A549 (cell line): ENCODE results near the gene HLCS. TPM values are rescaled to one million over a fixed set of nuclear protein-coding genes. Genes with fewer than 3 reads are reported as not detected.

Source experiments
- ATAC-seq, 2 experiments: fragments of 200-7000 bp in 1 of 2; fragments of >200 bp in 1 of 2; cut with Nextera tagmentation in 1 of 2; cut with Tn5 transposase in 1 of 2; 3 replicates each; pipeline versions ENCODE4 v1.8.0 to v1.9.1; 2018 to 2020; ENCODE audit warnings: mild to moderate bottlenecking in 1 of 2, moderate library complexity in 1 of 2
- CTCF ChIA-PET: fragments of 300-600 bp; sonication (Branson Sonifier 250); formaldehyde crosslinking; extraction: SDS; loops from one replicate; lab custom pipeline; 2021; ENCODE audit warnings: antibody characterized with exemption, inconsistent platforms; lab: Yijun Ruan, JAX
- POLR2A ChIA-PET: fragments of 350-600 bp; formaldehyde crosslinking; extraction: SDS; loops from one replicate; lab custom pipeline; 2021; ENCODE audit warnings: antibody characterized with exemption, inconsistent platforms; lab: Yijun Ruan, JAX
- DNase-seq, 2 experiments: peaks; one replicate each; pipeline versions ENCODE4 v3.0.0 to v3.0.0-alpha.2; 2011 to 2016; ENCODE audit warnings: low read depth in 1 of 2, low spot score in 1 of 2
- FAIRE-seq: peaks from 2 replicates; lab custom pipeline; 2011; peaks lifted over from hg19 to GRCh38; lab: Jason Lieb, UNC
- H3K27ac ChIP-seq, 2 experiments: fragments of >200 bp; sonication (Bioruptor Twin); formaldehyde crosslinking; 3 replicates each; pipeline ENCODE4 v1.5.1; 2016 to 2017
- H3K4me1 ChIP-seq: fragments of >200 bp; sonication (Bioruptor Twin); formaldehyde crosslinking; 3 replicates; pipeline ENCODE4 v1.6.1; 2016
- H3K4me2 ChIP-seq: fragments of >200 bp; sonication (Bioruptor Twin); formaldehyde crosslinking; 3 replicates; pipeline ENCODE4 v1.6.1; 2016
- H3K4me3 ChIP-seq: fragments of >200 bp; sonication (Bioruptor Twin); formaldehyde crosslinking; 3 replicates; pipeline ENCODE4 v1.5.1; 2016
- H3K9me3 ChIP-seq: fragments of >200 bp; sonication (Bioruptor Twin); formaldehyde crosslinking; 3 replicates; pipeline ENCODE4 v1.6.1; 2016
- CHD2 ChIP-seq: fragments of 150-350 bp; IDR thresholded peaks from 2 replicates; pipeline ENCODE4 v1.6.1; 2014; ENCODE audit warnings: low read length; ENCODE audit not compliant: partially characterized antibody
- EHF ChIP-seq: fragments of 250-450 bp; sonication (Bioruptor Pico); IDR thresholded peaks from 2 replicates; pipeline ENCODE4 v1.5.0; 2020; ENCODE audit warnings: mild to moderate bottlenecking
- ELK1 ChIP-seq: fragments of 150-350 bp; IDR thresholded peaks from 2 replicates; pipeline ENCODE4 v1.6.1; 2014; ENCODE audit warnings: low read depth, mild to moderate bottlenecking, low read length
- EP300 ChIP-seq, 2 experiments: fragments of >200 bp; sonication (Bioruptor Twin); formaldehyde crosslinking; IDR thresholded peaks; 2 replicates in 1 of 2; 3 replicates in 1 of 2; pipeline ENCODE4 v1.6.1; 2016 to 2017
- FOSL2 ChIP-seq, 2 experiments: fragments of 450-650 bp in 1 of 2; fragments of >200 bp in 1 of 2; sonication (Bioruptor Twin) in 1 of 2; formaldehyde crosslinking; IDR thresholded peaks; 2 replicates each; pipeline versions ENCODE4 v1.5.0 to v1.6.1; 2016 to 2020; ENCODE audit warnings: mild to moderate bottlenecking in 1 of 2, moderate library complexity in 1 of 2
- FOXS1 ChIP-seq: fragments of 250-450 bp; sonication (Bioruptor Pico); IDR thresholded peaks from 2 replicates; pipeline ENCODE4 v1.5.0; 2020; ENCODE audit warnings: mild to moderate bottlenecking, moderate library complexity
- JUN ChIP-seq, 2 experiments: fragments of >200 bp; sonication (Bioruptor Twin); formaldehyde crosslinking; IDR thresholded peaks; 2 replicates in 1 of 2; 3 replicates in 1 of 2; pipeline ENCODE4 v1.6.1; 2016 to 2017
- KDM5A ChIP-seq: fragments of 200-600 bp; sonication (generic); IDR thresholded peaks from 2 replicates; pipeline ENCODE4 v1.6.1; 2016; ENCODE audit warnings: antibody characterized with exemption, mild to moderate bottlenecking
- PBX3 ChIP-seq: IDR thresholded peaks from 2 replicates; pipeline ENCODE4 v1.6.1; 2012
- POLR2AphosphoS2 ChIP-seq: conservative IDR thresholded peaks from 2 replicates; pipeline ENCODE4 v1.6.1; 2012; ENCODE audit warnings: low read length, improper control_type of control experiment, inconsistent platforms
- SMC3 ChIP-seq: fragments of >200 bp; sonication (Bioruptor Twin); formaldehyde crosslinking; IDR thresholded peaks from 3 replicates; pipeline ENCODE4 v1.6.1; 2018; ENCODE audit warnings: inconsistent platforms
- TP53 ChIP-seq: fragments of 250-450 bp; sonication (Bioruptor Pico); IDR thresholded peaks from 2 replicates; pipeline ENCODE4 v1.5.0; 2021; ENCODE audit warnings: mild to moderate bottlenecking, moderate library complexity
- ZFP36 ChIP-seq: fragments of 450-650 bp; IDR thresholded peaks from 2 replicates; pipeline ENCODE4 v1.6.1; 2014; ENCODE audit warnings: borderline replicate concordance; ENCODE audit not compliant: partially characterized antibody
- WGBS: methylation state at CpG from one replicate; pipeline ENCODE4 v1.1.6; 2017; ENCODE audit errors: missing lambda C conversion rate; 5-methylcytosine and 5-hydroxymethylcytosine counted together
- polyA plus RNA-seq, 4 experiments: library from polyadenylated mRNA; depleted of rRNA in 3 of 4; stranded (reverse); fragments of >200 nt; fragmentation: RNase III in 1 of 4; extraction: RNeasy Plus Mini Kit Qiagen cat#74134 plus additional on column Dnase treatment in 1 of 4; gene quantifications; 2 replicates in 3 of 4; 3 replicates in 1 of 4; pipeline ENCODE4 v1.2.3, GENCODE V29; 2011 to 2017
- TF ChIP-seq, protein P1 (sequence below): IDR thresholded peaks from 2 replicates; pipeline ENCODE4 v1.6.1; 2012; ENCODE audit warnings: low read depth, borderline replicate concordance
- TF ChIP-seq, protein P2 (sequence below): IDR thresholded peaks from 2 replicates; pipeline ENCODE4 v1.6.1; 2012
- TF ChIP-seq, protein P3 (sequence below): fragments of >200 bp; sonication (Bioruptor Twin); formaldehyde crosslinking; IDR thresholded peaks from 3 replicates; pipeline ENCODE4 v1.5.1; 2016

HLCS gene
- polyA plus RNA-seq, 2 of the 4 experiments (the other 2 are of a cell fraction): 8.4 to 24.3 TPM

- no peak for DNase-seq
- no peaks in the 10 kb centered on the region for H3K9me3 ChIP-seq
- ATAC-seq: no peak
- FAIRE-seq: no peak
- peaks cover 9% of the 10 kb centered on the region; the same call in 1 of the 3 replicates for H3K4me1 ChIP-seq
- TF ChIP-seq EHF (CRISPR knock-in tag): no peak
- TF ChIP-seq, all 56 proteins: peak for 0
- Histone ChIP-seq H3K4me2 (no peak overlapping the region), H3K27ac (no peak overlapping the region), H3K4me3 (no peak overlapping the region)
- POLR2A ChIA-PET: no interaction called here
- CTCF ChIA-PET: interaction anchor here (0.6 to 5.6 kb wide), 5 partner anchors 11 to 111 kb away, joined by 3 to 55 read pairs (median 3); no protein-coding TSS in a partner anchor
- 83% methylated on average over 6 of the region's 6 CpGs for WGBS
Measured at GRCh38 chr21:36974851-36975192, 8.4 kb upstream of the HLCS start.

- no peak overlapping the region for H3K4me2 ChIP-seq
- ATAC-seq: no peak
- H3K4me3 ChIP-seq: no peak overlapping the region
- peaks cover 9% of the 10 kb centered on the region; the same call in 1 of the 3 replicates for H3K4me1 ChIP-seq
- CTCF ChIA-PET: interaction anchor here (0.6 to 5.6 kb wide), 7 partner anchors 11 to 113 kb away, joined by 3 to 55 read pairs (median 3); no protein-coding TSS in a partner anchor
- H3K9me3 ChIP-seq: no peaks in the 10 kb centered on the region
- no peak overlapping the region for H3K27ac ChIP-seq
- POLR2A ChIA-PET: no interaction called here
- FAIRE-seq: no peak
- WGBS: 89% methylated on average over 13 of the region's 14 CpGs
- DNase-seq: peak in 1 of 2 experiments; percentile 21
- TF ChIP-seq FOXS1 (CRISPR knock-in tag): no peak
- TF ChIP-seq, protein P1, sequence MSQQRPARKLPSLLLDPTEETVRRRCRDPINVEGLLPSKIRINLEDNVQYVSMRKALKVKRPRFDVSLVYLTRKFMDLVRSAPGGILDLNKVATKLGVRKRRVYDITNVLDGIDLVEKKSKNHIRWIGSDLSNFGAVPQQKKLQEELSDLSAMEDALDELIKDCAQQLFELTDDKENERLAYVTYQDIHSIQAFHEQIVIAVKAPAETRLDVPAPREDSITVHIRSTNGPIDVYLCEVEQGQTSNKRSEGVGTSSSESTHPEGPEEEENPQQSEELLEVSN: no peak
- TF ChIP-seq EP300 (IDR thresholded peaks at IDR 0.05): no peak
- TF ChIP-seq ZFP36: no peak
- no peak for TF ChIP-seq PBX3
- no peak for TF ChIP-seq FOSL2 (IDR thresholded peaks at IDR 0.05)
- TF ChIP-seq FOSL2 (CRISPR knock-in tag; IDR thresholded peaks at IDR 0.05): no peak
- TF ChIP-seq POLR2AphosphoS2: no peak
Measured at GRCh38 chr21:36973986-36974850, 7.7 kb upstream of the HLCS start.

GRCh38 chr21:36968976-36969375 lies 2.5 kb upstream of the HLCS start:
- Histone ChIP-seq H3K4me2 (no peak overlapping the region), H3K9me3 (no peaks in the 10 kb centered on the region), H3K27ac (no peak overlapping the region), H3K4me1 (peaks cover 13% of the 10 kb centered on the region; the same call in 2 of the 3 replicates), H3K4me3 (no peak overlapping the region)
- ChIA-PET POLR2A (no interaction called here), CTCF (interaction anchor here (0.5 to 2.2 kb wide), 3 partner anchors 8 to 578 kb away, joined by 3 to 9 read pairs (median 7); no protein-coding TSS in a partner anchor)
- DNase-seq: no peak
- FAIRE-seq: no peak
- ATAC-seq: no peak
- TF ChIP-seq ELK1 (no peak), SMC3 (no peak), KDM5A (no peak), JUN (IDR thresholded peaks at IDR 0.05) (no peak), TP53 (CRISPR knock-in tag) (no peak), FOSL2 (IDR thresholded peaks at IDR 0.05) (no peak), FOSL2 (CRISPR knock-in tag; IDR thresholded peaks at IDR 0.05) (no peak), CHD2 (no peak)
- TF ChIP-seq, protein P2, sequence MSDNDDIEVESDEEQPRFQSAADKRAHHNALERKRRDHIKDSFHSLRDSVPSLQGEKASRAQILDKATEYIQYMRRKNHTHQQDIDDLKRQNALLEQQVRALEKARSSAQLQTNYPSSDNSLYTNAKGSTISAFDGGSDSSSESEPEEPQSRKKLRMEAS: no peak
- TF ChIP-seq, protein P3, sequence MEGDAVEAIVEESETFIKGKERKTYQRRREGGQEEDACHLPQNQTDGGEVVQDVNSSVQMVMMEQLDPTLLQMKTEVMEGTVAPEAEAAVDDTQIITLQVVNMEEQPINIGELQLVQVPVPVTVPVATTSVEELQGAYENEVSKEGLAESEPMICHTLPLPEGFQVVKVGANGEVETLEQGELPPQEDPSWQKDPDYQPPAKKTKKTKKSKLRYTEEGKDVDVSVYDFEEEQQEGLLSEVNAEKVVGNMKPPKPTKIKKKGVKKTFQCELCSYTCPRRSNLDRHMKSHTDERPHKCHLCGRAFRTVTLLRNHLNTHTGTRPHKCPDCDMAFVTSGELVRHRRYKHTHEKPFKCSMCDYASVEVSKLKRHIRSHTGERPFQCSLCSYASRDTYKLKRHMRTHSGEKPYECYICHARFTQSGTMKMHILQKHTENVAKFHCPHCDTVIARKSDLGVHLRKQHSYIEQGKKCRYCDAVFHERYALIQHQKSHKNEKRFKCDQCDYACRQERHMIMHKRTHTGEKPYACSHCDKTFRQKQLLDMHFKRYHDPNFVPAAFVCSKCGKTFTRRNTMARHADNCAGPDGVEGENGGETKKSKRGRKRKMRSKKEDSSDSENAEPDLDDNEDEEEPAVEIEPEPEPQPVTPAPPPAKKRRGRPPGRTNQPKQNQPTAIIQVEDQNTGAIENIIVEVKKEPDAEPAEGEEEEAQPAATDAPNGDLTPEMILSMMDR: no peak
- WGBS: 85% methylated on average over 1 of the region's 1 CpG
